H9 (cell line): Measurements from ENCODE around the gene L3MBTL1. TPM values are rescaled to one million over a fixed set of nuclear protein-coding genes. Genes with fewer than 3 reads are reported as not detected.

Source experiments
- DNase-seq: peaks from one replicate; pipeline ENCODE4 v3.0.0-alpha.2; 2017
- H2AFZ ChIP-seq: one replicate; pipeline ENCODE4 v1.6.1; 2013; ENCODE audit warnings: mild to moderate bottlenecking, low read length, control low read depth, moderate library complexity
- H2AK5ac ChIP-seq: 2 replicates; pipeline ENCODE4 v1.6.1; 2013; ENCODE audit warnings: low read length, control low read depth, mixed read lengths; ENCODE audit not compliant: insufficient read length
- H2BK120ac ChIP-seq: one replicate; pipeline ENCODE4 v1.6.1; 2013; ENCODE audit warnings: low read depth, mild to moderate bottlenecking, low read length, control low read depth, inconsistent platforms; ENCODE audit not compliant: poor library complexity, severe bottlenecking
- H2BK12ac ChIP-seq: 2 replicates; pipeline ENCODE4 v1.6.1; 2013; ENCODE audit warnings: low read length, control low read depth, mixed read lengths, low read depth; ENCODE audit not compliant: insufficient read length
- H2BK15ac ChIP-seq: 2 replicates; pipeline ENCODE4 v1.6.1; 2013; ENCODE audit warnings: low read depth, low read length, control low read depth
- H2BK20ac ChIP-seq: one replicate; pipeline ENCODE4 v1.6.1; 2013; ENCODE audit warnings: low read depth, mild to moderate bottlenecking, low read length, control low read depth, inconsistent platforms; ENCODE audit not compliant: poor library complexity, severe bottlenecking
- H2BK5ac ChIP-seq: 2 replicates; pipeline ENCODE4 v1.6.1; 2013; ENCODE audit warnings: low read length, control low read depth, mixed read lengths; ENCODE audit not compliant: insufficient read length
- H3K14ac ChIP-seq: 2 replicates; pipeline ENCODE4 v1.6.1; 2013; ENCODE audit warnings: low read length, control low read depth; ENCODE audit not compliant: insufficient read depth
- H3K18ac ChIP-seq: 2 replicates; pipeline ENCODE4 v1.6.1; 2013; ENCODE audit warnings: low read depth, mild to moderate bottlenecking, mixed read lengths, low read length, control low read depth; ENCODE audit not compliant: insufficient read length
- H3K23ac ChIP-seq: 2 replicates; pipeline ENCODE4 v1.6.1; 2013; ENCODE audit warnings: low read length, control low read depth, mixed read lengths, low read depth; ENCODE audit not compliant: insufficient read length
- H3K23me2 ChIP-seq: 2 replicates; pipeline ENCODE4 v1.6.1; 2013; ENCODE audit warnings: low read depth, mild to moderate bottlenecking, mixed read lengths, low read length, control low read depth; ENCODE audit not compliant: insufficient read length, poor library complexity, severe bottlenecking
- H3K27ac ChIP-seq: 2 replicates; pipeline ENCODE4 v1.5.1; 2013; ENCODE audit warnings: low read length, control low read depth, mixed read lengths, low read depth; ENCODE audit not compliant: insufficient read length
- H3K27me3 ChIP-seq: 2 replicates; pipeline ENCODE4 v1.6.1; 2013; ENCODE audit warnings: low read length, control low read depth, inconsistent platforms; ENCODE audit not compliant: insufficient read depth
- H3K4ac ChIP-seq: 2 replicates; pipeline ENCODE4 v1.6.1; 2013; ENCODE audit warnings: low read depth, mild to moderate bottlenecking, control low read depth, inconsistent platforms, low read length, moderate library complexity
- H3K4me1 ChIP-seq: 2 replicates; pipeline ENCODE4 v1.6.1; 2013; ENCODE audit warnings: low read length, control low read depth, inconsistent platforms; ENCODE audit not compliant: insufficient read depth
- H3K4me2 ChIP-seq: 2 replicates; pipeline ENCODE4 v1.6.1; 2013; ENCODE audit warnings: low read length, control low read depth, mixed read lengths; ENCODE audit not compliant: insufficient read length, insufficient read depth
- H3K56ac ChIP-seq: 2 replicates; pipeline ENCODE4 v1.6.1; 2013; ENCODE audit warnings: low read depth, mild to moderate bottlenecking, mixed read lengths, low read length, control low read depth; ENCODE audit not compliant: insufficient read length
- H3K79me1 ChIP-seq: 2 replicates; pipeline ENCODE4 v1.6.1; 2013; ENCODE audit warnings: low read depth, mild to moderate bottlenecking, moderate library complexity, low read length, control low read depth, inconsistent platforms; ENCODE audit not compliant: insufficient read depth, poor library complexity, severe bottlenecking
- H3K79me2 ChIP-seq: 2 replicates; pipeline ENCODE4 v1.6.1; 2013; ENCODE audit warnings: low read length, control low read depth, inconsistent platforms; ENCODE audit not compliant: insufficient read depth
- H3K9ac ChIP-seq: 2 replicates; pipeline ENCODE4 v1.6.1; 2013; ENCODE audit warnings: low read length, control low read depth, mixed read lengths; ENCODE audit not compliant: insufficient read length; ENCODE audit errors: extremely low read depth
- H3K9me3 ChIP-seq: one replicate; pipeline ENCODE4 v1.6.1; 2013; ENCODE audit warnings: low read depth, low read length, inconsistent platforms; ENCODE audit not compliant: control insufficient read depth
- H3T11ph ChIP-seq: one replicate; pipeline ENCODE4 v1.6.1; 2013; ENCODE audit warnings: mild to moderate bottlenecking, low read length, control low read depth, inconsistent platforms
- H4K20me1 ChIP-seq: one replicate; pipeline ENCODE4 v1.6.1; 2013; ENCODE audit not compliant: control insufficient read depth, insufficient read length, insufficient read depth
- H4K5ac ChIP-seq: 2 replicates; pipeline ENCODE4 v1.6.1; 2013; ENCODE audit warnings: low read depth, mild to moderate bottlenecking, mixed read lengths, low read length, control low read depth; ENCODE audit not compliant: insufficient read length
- H4K8ac ChIP-seq: replicated peaks from 2 replicates; pipeline ENCODE4 v1.6.1; 2013; ENCODE audit warnings: low read length, control low read depth, mixed read lengths, low read depth; ENCODE audit not compliant: insufficient read length
- H4K91ac ChIP-seq: 2 replicates; pipeline ENCODE4 v1.6.1; 2013; ENCODE audit warnings: low read depth, mild to moderate bottlenecking, moderate library complexity, mixed read lengths, low read length, control low read depth; ENCODE audit not compliant: insufficient read length
- H3K27ac Mint-ChIP-seq, 3 experiments: 2 replicates in 2 of 3; 3 replicates in 1 of 3; pipeline ENCODE4 v1.8.0; 2020 to 2021; ENCODE audit warnings: mixed read lengths in 3 of 3, mild to moderate bottlenecking in 1 of 3, moderate library complexity in 1 of 3
- H3K27me3 Mint-ChIP-seq: 2 replicates; pipeline ENCODE4 v1.8.0; 2021; ENCODE audit warnings: low read depth, mild to moderate bottlenecking, moderate library complexity, mixed read lengths
- H3K36me3 Mint-ChIP-seq, 3 experiments: 2 replicates in 2 of 3; 3 replicates in 1 of 3; pipeline ENCODE4 v1.8.0; 2020 to 2021; ENCODE audit warnings: low read depth in 3 of 3, mixed read lengths in 3 of 3; ENCODE audit not compliant: insufficient read depth in 1 of 3
- H3K4me1 Mint-ChIP-seq, 2 experiments: 2 replicates each; pipeline ENCODE4 v1.8.0; 2020; ENCODE audit warnings: mixed read lengths in 2 of 2
- H3K4me3 Mint-ChIP-seq, 2 experiments: 2 replicates in 1 of 2; 3 replicates in 1 of 2; pipeline ENCODE4 v1.8.0; 2020 to 2021; ENCODE audit warnings: mild to moderate bottlenecking in 2 of 2, mixed read lengths in 2 of 2, moderate library complexity in 1 of 2
- H3K9me3 Mint-ChIP-seq, 2 experiments: 2 replicates in 1 of 2; 3 replicates in 1 of 2; pipeline ENCODE4 v1.8.0; 2020; ENCODE audit warnings: mild to moderate bottlenecking in 2 of 2, mixed read lengths in 2 of 2, moderate library complexity in 1 of 2
- WGBS: extraction: QIAGEN DNeasy Blood & Tissue Kit; methylation state at CpG from one replicate; pipeline ENCODE4 v1.1.7; 2013; ENCODE audit warnings: missing lambda C conversion rate, low lambda C conversion rate, mixed read lengths; ENCODE audit not compliant: insufficient read length; ENCODE audit errors: extremely low coverage; 5-methylcytosine and 5-hydroxymethylcytosine counted together
- total RNA-seq: library from RNA; stranded (reverse); gene quantifications from 2 replicates; pipeline ENCODE4 v1.2.1, GENCODE V29; 2021
- TF ChIP-seq, protein P1 (sequence below): fragments of 200-600 bp; sonication (generic); conservative IDR thresholded peaks from 3 replicates; pipeline ENCODE4 v1.8.0; 2021; ENCODE audit warnings: antibody characterized with exemption, mild to moderate bottlenecking

The L3MBTL1 gene
- total RNA-seq, 1 experiment from 2014 or later: 19.9 TPM

DNA sequence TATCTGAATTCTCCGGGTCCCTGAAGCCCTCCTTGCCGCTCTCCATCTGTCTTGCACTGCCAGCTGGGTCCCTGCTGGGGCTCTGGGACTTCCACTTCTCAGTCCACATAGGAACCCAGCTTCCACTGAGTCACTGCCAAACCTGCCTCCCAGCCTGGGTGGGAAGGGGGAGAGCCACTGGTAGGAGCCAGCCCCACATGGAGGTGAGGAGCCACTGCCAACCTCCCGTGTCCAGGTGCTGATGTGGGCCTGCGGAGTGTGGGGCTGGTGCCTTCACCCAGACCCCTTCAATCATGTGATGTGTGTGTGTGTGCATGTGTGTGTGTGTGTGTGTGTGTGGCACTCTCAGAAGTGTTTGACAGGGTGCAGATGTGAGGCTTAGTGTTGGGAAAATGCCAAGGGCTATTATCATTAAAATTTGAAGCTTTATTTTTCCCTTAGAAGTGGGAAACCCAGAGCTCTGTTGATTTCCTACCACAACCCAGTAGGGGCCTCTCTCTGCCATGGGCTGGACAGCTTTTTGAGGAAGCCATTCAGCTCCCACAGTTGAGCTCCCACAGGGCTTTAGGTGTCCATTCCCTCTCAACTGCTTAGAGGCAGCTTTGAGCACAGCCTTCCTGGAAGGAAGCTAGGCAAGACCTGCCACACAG is 42.0 kb downstream of the L3MBTL1 start:
- Histone ChIP-seq H4K91ac (no peak overlapping the region), H3K56ac (no peak overlapping the region), H3K79me2 (no peaks in the 10 kb centered on the region), H4K8ac (no peak overlapping the region), H3K4me2 (no peak overlapping the region), H2BK12ac (no peak overlapping the region), H4K5ac (no peak overlapping the region), H2BK15ac (no peak overlapping the region), H3K23me2 (no peaks in the 10 kb centered on the region), H3K27ac (no peak overlapping the region), H3K4me1 (no peaks in the 10 kb centered on the region), H3K4ac (no peak overlapping the region), H3K18ac (no peak overlapping the region), H2AFZ (no peak overlapping the region), H2BK5ac (no peak overlapping the region), H3K79me1 (no peaks in the 10 kb centered on the region), H3K23ac (no peak overlapping the region), H2BK120ac (no peak overlapping the region), H3K9me3 (no peaks in the 10 kb centered on the region), H2AK5ac (no peak overlapping the region), H3K9ac (no peak overlapping the region), H4K20me1 (no peaks in the 10 kb centered on the region), H2BK20ac (no peak overlapping the region), H3T11ph (no peak overlapping the region), H3K27me3 (no peaks in the 10 kb centered on the region), H3K14ac (no peak overlapping the region)
- 0 out of 7 replicates have a peak overlapping the region, but pooled peaks of 1 of the 3 experiments have one; percentile 39 for H3K27ac Mint-ChIP-seq
- H3K4me3 Mint-ChIP-seq: no peak overlapping the region
- DNase-seq: no peak
- TF ChIP-seq, protein P1, sequence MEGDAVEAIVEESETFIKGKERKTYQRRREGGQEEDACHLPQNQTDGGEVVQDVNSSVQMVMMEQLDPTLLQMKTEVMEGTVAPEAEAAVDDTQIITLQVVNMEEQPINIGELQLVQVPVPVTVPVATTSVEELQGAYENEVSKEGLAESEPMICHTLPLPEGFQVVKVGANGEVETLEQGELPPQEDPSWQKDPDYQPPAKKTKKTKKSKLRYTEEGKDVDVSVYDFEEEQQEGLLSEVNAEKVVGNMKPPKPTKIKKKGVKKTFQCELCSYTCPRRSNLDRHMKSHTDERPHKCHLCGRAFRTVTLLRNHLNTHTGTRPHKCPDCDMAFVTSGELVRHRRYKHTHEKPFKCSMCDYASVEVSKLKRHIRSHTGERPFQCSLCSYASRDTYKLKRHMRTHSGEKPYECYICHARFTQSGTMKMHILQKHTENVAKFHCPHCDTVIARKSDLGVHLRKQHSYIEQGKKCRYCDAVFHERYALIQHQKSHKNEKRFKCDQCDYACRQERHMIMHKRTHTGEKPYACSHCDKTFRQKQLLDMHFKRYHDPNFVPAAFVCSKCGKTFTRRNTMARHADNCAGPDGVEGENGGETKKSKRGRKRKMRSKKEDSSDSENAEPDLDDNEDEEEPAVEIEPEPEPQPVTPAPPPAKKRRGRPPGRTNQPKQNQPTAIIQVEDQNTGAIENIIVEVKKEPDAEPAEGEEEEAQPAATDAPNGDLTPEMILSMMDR: no peak
- no CpG with 5 or more reads among the region's 4 CpGs for WGBS
- peaks cover 3 to 4% of the 10 kb centered on the region in 2 experiments; a peak in 2 of 4 replicates for H3K4me1 Mint-ChIP-seq
- H3K36me3 Mint-ChIP-seq: peaks cover 26 to 35% (median 33%) of the 10 kb centered on the region in 3 experiments
- peaks cover 10 to 14% of the 10 kb centered on the region in 2 experiments for H3K9me3 Mint-ChIP-seq
- no peaks in the 10 kb centered on the region for H3K27me3 Mint-ChIP-seq
